GM12878 (cell line): ENCODE results near the gene EMID1.

ENCODE experiments used
- ATF3 ChIP-seq: IDR thresholded peaks from 2 replicates; pipeline ENCODE4 v1.6.1; 2011; ENCODE audit warnings: low read depth, mild to moderate bottlenecking, low read length, moderate library complexity, borderline replicate concordance; ENCODE audit errors: extremely low read depth
- EZH2 ChIP-seq: IDR thresholded peaks from 2 replicates; pipeline ENCODE4 v1.6.1; 2012; ENCODE audit warnings: low read depth, mild to moderate bottlenecking, control low read depth, inconsistent platforms, low read length, borderline replicate concordance; ENCODE audit not compliant: control insufficient read depth
- GABPA ChIP-seq: IDR thresholded peaks from 2 replicates; pipeline ENCODE4 v1.6.1; 2014; ENCODE audit warnings: antibody characterized with exemption, low read depth, mild to moderate bottlenecking, inconsistent platforms
- MXI1 ChIP-seq: fragments of 150-350 bp; IDR thresholded peaks from 2 replicates; pipeline ENCODE4 v1.6.1; 2011; ENCODE audit warnings: low read depth, mild to moderate bottlenecking, inconsistent platforms, low read length, improper control_type of control experiment
- POLR2AphosphoS5 ChIP-seq: IDR thresholded peaks from 2 replicates; pipeline ENCODE4 v1.6.1; 2011; ENCODE audit warnings: mild to moderate bottlenecking, low read length, inconsistent platforms
- SMC3 ChIP-seq: IDR thresholded peaks from 2 replicates; pipeline ENCODE4 v1.6.1; 2011; ENCODE audit warnings: low read length, improper control_type of control experiment, borderline replicate concordance
- TAF1 ChIP-seq: IDR thresholded peaks from 2 replicates; pipeline ENCODE4 v1.6.1; 2011; ENCODE audit warnings: mild to moderate bottlenecking, low read depth, low read length, borderline replicate concordance
- TCF12 ChIP-seq: IDR thresholded peaks from 2 replicates; pipeline ENCODE4 v1.6.1; 2011; ENCODE audit warnings: low read depth, mild to moderate bottlenecking, low read length
- TF ChIP-seq, protein P1 (sequence below): IDR thresholded peaks from 2 replicates; pipeline ENCODE4 v1.6.1; 2012; ENCODE audit warnings: mild to moderate bottlenecking, low read depth, low read length
- TF ChIP-seq, protein P2 (sequence below), 3 experiments: IDR thresholded peaks in 2 of 3; conservative IDR thresholded peaks in 1 of 3; 2 replicates each; pipeline ENCODE4 v1.5.1; 2011; ENCODE audit warnings: low read depth in 3 of 3, low read length in 3 of 3, mild to moderate bottlenecking in 3 of 3, control low read depth in 2 of 3, moderate library complexity in 2 of 3, inconsistent platforms in 1 of 3, mixed read lengths in 1 of 3; ENCODE audit not compliant: control insufficient read depth in 2 of 3, insufficient read depth in 1 of 3; ENCODE audit errors: extremely low read depth in 1 of 3
- TF ChIP-seq, protein P3 (sequence below): fragments of 150-350 bp; IDR thresholded peaks from 2 replicates; pipeline ENCODE4 v1.6.1; 2016; ENCODE audit warnings: low read depth, low read length
- TF ChIP-seq, protein P4 (sequence below): fragments of 450-650 bp; formaldehyde crosslinking; IDR thresholded peaks from 2 replicates; pipeline ENCODE4 v1.4.0; 2022; ENCODE audit warnings: mild to moderate bottlenecking, moderate library complexity

GRCh38 chr22:29211466-29211865 is 5.8 kb downstream of the EMID1 start:
- TF ChIP-seq POLR2AphosphoS5 (no peak), TCF12 (no peak), TAF1 (no peak), SMC3 (no peak), EZH2 (no peak), ATF3 (no peak), GABPA (no peak), MXI1 (no peak)
- TF ChIP-seq, protein P1, sequence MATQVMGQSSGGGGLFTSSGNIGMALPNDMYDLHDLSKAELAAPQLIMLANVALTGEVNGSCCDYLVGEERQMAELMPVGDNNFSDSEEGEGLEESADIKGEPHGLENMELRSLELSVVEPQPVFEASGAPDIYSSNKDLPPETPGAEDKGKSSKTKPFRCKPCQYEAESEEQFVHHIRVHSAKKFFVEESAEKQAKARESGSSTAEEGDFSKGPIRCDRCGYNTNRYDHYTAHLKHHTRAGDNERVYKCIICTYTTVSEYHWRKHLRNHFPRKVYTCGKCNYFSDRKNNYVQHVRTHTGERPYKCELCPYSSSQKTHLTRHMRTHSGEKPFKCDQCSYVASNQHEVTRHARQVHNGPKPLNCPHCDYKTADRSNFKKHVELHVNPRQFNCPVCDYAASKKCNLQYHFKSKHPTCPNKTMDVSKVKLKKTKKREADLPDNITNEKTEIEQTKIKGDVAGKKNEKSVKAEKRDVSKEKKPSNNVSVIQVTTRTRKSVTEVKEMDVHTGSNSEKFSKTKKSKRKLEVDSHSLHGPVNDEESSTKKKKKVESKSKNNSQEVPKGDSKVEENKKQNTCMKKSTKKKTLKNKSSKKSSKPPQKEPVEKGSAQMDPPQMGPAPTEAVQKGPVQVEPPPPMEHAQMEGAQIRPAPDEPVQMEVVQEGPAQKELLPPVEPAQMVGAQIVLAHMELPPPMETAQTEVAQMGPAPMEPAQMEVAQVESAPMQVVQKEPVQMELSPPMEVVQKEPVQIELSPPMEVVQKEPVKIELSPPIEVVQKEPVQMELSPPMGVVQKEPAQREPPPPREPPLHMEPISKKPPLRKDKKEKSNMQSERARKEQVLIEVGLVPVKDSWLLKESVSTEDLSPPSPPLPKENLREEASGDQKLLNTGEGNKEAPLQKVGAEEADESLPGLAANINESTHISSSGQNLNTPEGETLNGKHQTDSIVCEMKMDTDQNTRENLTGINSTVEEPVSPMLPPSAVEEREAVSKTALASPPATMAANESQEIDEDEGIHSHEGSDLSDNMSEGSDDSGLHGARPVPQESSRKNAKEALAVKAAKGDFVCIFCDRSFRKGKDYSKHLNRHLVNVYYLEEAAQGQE, result no peak
- TF ChIP-seq, protein P2, sequence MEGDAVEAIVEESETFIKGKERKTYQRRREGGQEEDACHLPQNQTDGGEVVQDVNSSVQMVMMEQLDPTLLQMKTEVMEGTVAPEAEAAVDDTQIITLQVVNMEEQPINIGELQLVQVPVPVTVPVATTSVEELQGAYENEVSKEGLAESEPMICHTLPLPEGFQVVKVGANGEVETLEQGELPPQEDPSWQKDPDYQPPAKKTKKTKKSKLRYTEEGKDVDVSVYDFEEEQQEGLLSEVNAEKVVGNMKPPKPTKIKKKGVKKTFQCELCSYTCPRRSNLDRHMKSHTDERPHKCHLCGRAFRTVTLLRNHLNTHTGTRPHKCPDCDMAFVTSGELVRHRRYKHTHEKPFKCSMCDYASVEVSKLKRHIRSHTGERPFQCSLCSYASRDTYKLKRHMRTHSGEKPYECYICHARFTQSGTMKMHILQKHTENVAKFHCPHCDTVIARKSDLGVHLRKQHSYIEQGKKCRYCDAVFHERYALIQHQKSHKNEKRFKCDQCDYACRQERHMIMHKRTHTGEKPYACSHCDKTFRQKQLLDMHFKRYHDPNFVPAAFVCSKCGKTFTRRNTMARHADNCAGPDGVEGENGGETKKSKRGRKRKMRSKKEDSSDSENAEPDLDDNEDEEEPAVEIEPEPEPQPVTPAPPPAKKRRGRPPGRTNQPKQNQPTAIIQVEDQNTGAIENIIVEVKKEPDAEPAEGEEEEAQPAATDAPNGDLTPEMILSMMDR (IDR thresholded peaks at IDR 0.05 in 2 of 3, conservative IDR thresholded peaks at IDR 0.05 in 1 of 3; ENCODE audit: control insufficient read depth in 2 of 3, extremely low read depth in 1 of 3, insufficient read depth in 1 of 3, low read depth in 3 of 3, low read length in 3 of 3), result no peak
- TF ChIP-seq, protein P3, sequence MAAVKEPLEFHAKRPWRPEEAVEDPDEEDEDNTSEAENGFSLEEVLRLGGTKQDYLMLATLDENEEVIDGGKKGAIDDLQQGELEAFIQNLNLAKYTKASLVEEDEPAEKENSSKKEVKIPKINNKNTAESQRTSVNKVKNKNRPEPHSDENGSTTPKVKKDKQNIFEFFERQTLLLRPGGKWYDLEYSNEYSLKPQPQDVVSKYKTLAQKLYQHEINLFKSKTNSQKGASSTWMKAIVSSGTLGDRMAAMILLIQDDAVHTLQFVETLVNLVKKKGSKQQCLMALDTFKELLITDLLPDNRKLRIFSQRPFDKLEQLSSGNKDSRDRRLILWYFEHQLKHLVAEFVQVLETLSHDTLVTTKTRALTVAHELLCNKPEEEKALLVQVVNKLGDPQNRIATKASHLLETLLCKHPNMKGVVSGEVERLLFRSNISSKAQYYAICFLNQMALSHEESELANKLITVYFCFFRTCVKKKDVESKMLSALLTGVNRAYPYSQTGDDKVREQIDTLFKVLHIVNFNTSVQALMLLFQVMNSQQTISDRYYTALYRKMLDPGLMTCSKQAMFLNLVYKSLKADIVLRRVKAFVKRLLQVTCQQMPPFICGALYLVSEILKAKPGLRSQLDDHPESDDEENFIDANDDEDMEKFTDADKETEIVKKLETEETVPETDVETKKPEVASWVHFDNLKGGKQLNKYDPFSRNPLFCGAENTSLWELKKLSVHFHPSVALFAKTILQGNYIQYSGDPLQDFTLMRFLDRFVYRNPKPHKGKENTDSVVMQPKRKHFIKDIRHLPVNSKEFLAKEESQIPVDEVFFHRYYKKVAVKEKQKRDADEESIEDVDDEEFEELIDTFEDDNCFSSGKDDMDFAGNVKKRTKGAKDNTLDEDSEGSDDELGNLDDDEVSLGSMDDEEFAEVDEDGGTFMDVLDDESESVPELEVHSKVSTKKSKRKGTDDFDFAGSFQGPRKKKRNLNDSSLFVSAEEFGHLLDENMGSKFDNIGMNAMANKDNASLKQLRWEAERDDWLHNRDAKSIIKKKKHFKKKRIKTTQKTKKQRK, result no peak
- TF ChIP-seq, protein P4, sequence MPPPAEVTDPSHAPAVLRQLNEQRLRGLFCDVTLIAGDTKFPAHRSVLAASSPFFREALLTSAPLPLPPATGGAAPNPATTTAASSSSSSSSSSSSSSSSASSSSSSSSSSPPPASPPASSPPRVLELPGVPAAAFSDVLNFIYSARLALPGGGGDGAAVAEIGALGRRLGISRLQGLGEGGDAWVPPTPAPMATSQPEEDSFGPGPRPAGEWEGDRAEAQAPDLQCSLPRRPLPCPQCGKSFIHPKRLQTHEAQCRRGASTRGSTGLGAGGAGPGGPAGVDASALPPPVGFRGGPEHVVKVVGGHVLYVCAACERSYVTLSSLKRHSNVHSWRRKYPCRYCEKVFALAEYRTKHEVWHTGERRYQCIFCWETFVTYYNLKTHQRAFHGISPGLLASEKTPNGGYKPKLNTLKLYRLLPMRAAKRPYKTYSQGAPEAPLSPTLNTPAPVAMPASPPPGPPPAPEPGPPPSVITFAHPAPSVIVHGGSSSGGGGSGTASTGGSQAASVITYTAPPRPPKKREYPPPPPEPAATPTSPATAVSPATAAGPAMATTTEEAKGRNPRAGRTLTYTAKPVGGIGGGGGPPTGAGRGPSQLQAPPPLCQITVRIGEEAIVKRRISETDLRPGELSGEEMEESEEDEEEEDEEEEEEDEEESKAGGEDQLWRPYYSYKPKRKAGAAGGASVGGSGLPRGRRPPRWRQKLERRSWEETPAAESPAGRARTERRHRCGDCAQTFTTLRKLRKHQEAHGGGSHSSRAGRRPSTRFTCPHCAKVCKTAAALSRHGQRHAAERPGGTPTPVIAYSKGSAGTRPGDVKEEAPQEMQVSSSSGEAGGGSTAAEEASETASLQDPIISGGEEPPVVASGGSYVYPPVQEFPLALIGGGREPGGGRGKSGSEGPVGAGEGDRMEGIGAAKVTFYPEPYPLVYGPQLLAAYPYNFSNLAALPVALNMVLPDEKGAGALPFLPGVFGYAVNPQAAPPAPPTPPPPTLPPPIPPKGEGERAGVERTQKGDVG (CRISPR knock-in tag), result no peak
